GF-D8 (cell line): ENCODE measurements around the gene ATAD2B.

ENCODE experiments used
- DNase-seq: peaks from one replicate; lab custom pipeline; 2025; lab: John Stamatoyannopoulos, UW

Gene ATAD2B

GRCh38 chr2:23837871-23838270 lies 89.1 kb downstream of the ATAD2B start:
- DNase-seq = no peak

DNA sequence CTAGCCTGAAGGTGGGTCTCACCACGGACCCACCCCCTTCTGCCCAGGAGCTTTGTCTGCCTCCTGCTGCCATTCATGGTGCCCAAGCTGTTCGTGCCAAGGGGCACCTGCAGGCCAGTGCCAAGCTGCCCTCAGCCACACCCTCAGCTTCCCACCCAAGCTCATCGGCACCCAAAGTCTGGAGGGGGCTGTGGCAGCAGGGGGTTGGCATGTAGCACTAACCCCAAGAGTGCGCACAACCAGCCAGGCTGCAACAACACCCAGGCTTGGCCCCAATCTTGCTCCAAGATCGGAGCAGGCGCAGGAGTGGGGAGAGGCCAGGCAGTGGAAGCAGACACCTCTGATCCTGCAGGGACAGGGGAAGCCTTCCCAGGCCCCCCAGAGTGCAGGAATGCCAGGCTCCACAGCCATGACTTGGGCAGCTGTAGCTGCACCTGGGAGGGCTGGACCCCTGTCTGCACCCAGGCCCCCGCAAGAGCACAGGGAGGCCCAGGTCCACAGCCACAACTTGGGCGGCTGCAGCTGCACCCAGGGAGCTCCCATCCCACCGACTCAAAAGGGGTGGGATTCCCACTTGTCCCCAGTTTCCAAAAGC lies 89.9 kb downstream of the ATAD2B start:
- DNase-seq = no peak

DNA sequence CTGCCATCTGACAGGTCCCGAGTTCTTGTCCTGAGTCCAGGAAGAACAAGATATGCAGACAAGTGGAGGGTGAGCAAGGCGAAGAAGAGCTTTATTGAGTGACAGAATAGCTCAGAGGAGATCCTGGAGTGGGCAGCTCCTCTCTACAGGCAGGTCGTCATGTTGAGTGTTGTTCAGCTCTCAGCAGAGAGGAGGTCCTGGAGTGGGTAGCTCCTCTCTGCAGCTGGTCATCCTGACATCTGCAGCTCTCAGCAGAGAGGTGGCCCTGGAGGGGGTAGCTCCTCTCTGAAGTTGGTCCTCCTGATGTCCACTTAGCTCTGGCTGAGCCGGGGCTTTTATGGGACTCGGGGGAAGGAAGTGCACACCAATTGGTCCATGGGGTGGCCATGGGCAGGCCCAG lies 90.4 kb downstream of the ATAD2B start:
- DNase-seq = no peak

DNA sequence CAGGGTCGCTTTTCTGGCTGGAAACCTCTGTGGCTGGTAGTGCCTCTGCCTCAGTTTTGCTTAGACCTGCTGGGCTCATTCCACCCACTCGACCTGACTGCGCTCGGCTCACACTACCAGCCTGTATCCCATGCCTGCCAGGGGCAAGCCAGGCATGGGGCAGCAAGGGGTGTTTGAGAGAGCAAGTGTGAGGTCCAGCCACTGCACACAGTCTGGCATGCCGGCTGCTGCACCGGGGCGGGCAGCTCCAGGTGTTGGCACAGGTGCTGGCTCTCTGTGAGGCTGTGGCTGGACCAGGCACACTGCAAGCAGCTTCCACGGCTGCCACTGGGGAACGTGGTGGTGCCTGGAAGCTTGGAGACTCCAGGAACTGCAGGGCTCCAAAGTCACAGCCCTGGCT lies 90.9 kb downstream of the ATAD2B start:
- no peak for DNase-seq

DNA sequence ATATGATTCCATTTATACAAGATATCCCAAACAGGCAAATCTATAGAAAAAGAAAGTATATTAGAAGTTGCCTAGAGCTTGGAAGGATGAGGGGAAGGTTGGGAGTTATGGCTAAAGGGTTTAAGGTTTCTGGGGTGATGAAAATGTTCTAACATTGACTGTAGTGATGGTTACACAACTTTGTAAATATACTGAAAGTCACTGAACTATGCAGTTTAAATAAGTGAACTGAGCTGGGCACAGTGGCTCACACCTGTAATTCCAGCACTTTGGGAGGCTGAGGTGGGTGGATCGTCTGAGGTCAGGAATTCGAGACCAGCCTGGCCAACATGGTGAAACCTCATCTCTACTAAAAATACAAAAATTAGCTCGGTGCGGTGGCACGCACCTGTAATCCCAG lies 91.5 kb downstream of the ATAD2B start:
- no peak for DNase-seq

DNA sequence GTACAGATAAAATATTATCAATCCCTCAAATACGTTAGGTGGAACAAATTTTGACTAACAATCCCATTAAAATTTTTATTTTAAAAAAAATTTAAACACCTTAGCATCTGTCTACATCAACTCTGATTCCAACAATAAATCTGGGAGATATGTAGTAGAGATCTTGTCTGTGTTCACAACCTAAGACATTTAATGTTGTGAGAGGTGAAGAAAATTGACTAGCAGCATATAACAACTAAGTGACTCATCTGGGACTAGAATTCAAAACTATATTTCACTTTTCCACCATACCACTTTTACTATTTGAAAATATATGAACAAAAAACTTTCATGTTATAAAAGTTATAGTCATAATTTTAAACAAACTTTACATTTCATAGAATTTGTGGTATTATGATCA lies 97.9 kb downstream of the ATAD2B start:
- no peak for DNase-seq

DNA sequence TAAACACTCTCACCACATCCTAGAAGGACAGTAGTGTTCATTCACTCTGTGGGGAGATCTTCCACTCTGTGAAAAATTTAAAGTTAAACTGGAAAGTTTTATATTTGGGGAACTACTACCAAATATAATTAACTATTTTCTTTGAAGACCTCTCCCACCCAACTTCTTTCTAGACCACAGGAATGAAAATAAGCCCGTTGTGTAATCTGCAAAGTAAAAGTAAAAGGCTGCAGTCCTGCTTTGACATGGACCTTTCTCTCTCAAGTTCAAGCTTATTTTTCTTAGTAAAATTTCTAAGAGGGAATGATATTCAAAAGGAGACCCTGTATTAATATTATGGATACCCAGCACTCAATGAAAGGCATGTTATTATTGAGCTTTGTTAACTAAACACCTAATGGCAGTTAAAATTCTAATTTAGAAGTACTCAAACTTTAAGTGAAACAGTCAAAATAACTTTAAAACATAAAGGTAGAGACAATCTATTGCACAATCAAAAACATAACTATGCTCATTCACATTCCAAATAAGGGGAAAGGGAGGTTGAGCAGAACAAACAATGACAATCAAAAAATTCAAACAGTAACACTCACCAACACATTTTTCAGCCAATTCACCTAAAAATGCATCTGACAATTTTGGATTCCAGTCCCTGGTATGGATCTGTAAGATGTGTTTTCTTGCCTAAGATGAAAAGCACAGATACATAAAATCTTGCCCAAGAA lies 98.5 kb downstream of the ATAD2B start:
- DNase-seq = no peak

DNA sequence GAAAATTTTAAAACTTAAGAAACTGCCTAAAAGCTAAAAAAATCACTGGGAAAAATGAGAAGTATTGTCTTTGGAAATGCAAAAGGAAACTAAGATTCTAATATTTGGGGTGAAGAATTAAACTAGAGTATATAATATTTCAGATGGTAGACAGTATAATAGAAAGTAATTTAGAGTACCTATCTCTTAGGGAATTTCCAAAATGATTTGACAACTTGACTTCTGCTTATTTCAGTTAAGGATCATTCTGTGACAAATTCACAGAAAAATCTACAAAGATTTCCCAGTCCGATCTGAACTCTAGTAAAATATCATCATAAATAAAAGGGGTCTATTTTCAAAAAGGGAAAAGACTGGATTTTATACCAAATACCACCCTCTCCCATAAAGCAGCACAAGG lies 99.6 kb downstream of the ATAD2B start:
- no peak for DNase-seq

GRCh38 chr2:23826771-23827170 lies 100.2 kb downstream of the ATAD2B start:
- no peak for DNase-seq

GRCh38 chr2:23826040-23826439 lies 100.9 kb downstream of the ATAD2B start:
- DNase-seq = no peak

DNA sequence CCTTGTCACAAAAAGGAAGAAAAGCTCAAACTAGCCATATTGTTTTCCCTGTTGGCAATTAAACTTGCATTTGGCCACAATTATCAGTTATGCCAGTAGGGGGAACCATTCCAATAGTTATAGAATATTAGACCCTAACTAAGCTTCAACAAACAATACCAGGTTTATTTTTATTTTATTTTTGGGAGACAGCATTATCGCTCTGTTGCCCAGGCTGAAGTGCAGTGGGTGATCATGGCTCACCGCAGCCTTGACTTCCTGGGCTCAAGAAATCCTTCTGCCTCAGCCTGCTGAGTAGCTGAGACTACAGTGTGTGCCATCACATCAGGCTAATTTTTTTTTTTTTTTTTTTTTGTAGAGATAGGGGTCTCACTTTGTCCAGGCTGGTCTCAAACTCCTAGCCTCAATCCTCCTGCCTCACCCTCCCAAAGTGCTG lies 102.1 kb downstream of the ATAD2B start:
- no peak for DNase-seq

DNA sequence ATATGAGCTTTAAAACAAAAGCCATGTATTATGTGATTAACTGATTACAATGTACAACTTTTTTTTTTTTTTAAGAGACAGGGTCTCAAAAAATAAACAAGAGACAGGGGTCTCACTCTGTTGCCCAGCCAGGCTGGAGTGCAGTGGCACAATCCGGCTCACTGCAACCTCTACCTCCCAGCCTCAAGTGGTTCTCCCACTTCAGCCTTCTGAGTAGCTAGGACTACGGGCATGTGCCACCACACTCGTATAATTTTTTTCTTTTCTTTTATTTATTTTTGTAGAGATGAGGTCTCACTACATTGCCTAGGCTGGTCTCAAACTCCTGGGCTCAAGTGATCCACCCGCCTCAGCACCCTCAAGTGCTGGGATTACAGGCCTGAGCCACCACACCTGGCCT lies 103.1 kb downstream of the ATAD2B start:
- no peak for DNase-seq

DNA sequence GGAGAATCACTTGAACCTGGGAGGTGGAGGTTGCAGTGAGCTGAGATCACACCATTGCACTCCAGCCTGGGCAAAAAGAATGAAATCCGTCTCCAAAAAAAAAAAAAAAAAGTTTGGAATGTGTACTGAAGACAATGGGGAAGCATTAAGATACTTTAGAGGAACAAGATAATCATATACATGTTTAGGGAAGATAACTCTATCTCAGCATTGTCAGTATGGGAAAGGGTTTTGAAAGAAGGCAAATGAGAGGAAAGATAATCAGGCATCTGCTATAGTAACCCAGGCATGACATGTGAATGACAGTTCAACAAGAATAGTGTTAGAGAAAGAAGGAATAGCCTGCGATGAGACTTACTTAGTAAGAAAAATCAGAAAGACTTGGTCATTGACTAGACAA lies 112.0 kb downstream of the ATAD2B start:
- no peak for DNase-seq

- no peak for DNase-seq
These were observed 113.5 kb downstream of the ATAD2B start for GRCh38 chr2:23813438-23813837.

GRCh38 chr2:23809150-23809549 lies 117.8 kb downstream of the ATAD2B start:
- no peak for DNase-seq

DNA sequence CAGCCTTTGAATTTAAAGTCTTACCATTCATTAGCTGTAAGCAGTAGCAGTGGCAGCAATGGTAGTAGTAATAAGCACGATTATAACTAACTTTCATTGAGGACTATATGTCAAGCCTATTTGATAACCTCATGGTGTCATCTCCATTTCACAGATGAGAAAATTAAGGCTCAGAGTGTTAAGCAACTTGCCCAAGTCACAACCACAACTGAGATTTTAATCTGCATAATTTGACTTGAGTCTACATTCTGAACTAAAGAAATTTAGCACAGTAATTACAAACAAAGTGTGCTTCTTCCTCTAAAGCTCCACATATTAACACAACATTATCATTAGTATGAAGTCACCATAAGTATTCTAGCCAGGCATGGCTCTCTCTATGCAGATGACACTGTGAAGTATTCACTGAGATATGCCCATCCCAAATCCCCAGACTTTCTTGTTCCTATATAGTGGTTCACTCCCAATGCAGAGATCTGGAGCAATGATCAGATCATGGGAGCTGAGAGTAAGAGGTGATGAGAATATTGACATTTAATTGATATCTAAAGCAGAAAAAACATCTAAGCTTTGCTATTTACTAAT lies 120.2 kb downstream of the ATAD2B start:
- DNase-seq = no peak

- DNase-seq = no peak
These were observed 120.7 kb downstream of the ATAD2B start for GRCh38 chr2:23806201-23806600.

DNA sequence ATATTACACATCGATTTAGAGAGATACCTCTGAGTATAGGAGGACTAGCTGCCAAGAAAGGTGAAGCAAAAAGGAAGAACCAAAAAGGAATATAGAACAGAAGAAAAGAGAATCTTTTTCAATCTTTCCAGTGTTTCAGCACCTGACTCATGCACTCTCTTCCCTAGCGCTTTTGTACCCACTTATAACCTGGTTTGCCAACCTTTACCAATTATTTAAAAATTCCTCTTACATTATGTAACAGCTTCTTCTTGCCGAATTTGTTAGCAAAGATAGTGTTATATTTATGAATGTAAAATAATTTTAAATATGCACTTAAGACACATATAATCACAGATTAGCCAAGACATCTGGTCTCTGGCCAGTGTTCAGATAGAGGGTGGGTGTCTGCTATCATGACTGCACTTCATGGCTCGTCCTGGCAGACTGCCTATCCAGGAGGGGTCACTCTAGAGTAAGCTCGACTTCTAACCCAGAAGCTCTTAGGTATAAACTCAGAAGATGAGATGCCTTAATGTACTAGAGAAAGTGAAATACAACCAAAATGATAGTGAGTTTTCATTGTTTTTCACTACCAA lies 122.9 kb downstream of the ATAD2B start:
- DNase-seq = no peak

DNA sequence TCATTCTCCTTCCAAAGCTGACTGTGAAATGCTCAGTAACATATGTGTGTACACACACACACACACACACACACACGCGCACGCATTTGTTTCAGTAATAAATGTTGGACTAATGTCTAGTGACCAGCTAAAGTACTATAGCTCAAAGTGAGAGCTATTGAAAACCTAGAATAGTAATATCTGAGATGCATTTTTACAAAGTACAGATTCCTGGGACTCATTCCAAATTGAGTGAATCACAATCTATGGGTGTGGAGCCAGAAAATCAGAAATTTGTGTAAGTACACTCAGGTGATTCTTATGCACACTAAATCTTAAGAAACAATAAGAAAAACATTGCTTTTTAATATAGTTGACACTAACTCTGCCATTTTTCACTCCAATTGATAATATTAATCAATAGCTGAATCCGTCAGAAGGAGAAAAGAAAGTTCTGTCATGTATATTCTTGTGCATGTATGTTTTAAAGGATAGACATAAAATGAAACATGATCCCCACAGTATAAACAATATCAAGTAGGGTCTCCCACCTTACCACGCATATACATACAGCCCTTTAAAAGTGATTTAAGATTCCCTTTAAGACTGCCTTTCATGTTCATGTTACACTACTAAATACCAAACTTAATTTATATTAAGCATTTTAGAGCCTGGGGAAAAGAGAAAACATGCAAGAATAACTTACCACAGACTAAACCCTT lies 123.5 kb downstream of the ATAD2B start:
- DNase-seq = no peak

DNA sequence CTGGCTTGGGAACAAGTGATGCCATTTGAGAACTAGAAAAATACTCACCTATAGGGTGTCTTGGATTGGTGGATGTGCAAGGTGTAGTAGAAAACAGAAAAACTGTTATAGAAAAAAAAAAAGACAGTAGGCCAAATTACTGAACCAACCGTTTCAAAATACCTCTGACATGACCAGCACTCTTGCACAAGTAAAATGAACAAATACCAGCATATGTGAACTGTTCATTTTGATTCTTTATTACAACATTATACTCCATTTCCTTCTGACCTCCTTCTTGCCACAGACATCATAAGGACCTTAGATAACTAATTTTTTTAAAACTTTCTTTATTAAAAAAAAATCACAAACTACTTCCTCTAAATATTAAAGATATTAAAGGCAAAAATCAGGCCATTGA lies 125.5 kb downstream of the ATAD2B start:
- peak; percentile 56 for DNase-seq

DNA sequence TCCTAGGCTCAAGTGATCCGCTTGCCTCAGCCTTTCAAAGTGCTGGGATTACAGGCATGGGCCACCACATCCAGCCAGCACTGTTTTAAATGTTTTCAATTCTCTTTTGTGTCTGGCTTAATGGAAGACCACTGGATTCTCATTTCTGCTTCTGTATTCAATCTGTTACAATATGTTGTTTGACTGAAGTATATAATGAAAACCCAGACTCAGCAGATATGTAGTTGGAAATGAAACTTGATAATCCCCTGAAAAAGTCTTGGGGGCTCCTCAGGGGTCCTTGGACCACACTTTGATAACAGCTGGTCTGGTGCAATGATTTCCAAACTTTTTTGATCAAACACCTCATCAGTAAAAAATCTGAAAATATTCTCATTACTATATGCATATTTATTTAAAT lies 132.7 kb downstream of the ATAD2B start:
- DNase-seq = no peak

GRCh38 chr2:23793476-23793875 lies 133.4 kb downstream of the ATAD2B start:
- DNase-seq = no peak

GRCh38 chr2:23791030-23791429 lies 135.9 kb downstream of the ATAD2B start:
- no peak for DNase-seq
